GM23248 (cell line): ENCODE measurements around the gene TTLL5.

ENCODE experiments used
- EZH2 ChIP-seq: fragments of 200-600 bp; sonication (generic); IDR thresholded peaks from 2 replicates; pipeline ENCODE4 v1.6.1; 2018; ENCODE audit warnings: antibody characterized with exemption, mild to moderate bottlenecking; ENCODE audit not compliant: insufficient read depth, poor library complexity, severe bottlenecking
- EZH2phosphoT487 ChIP-seq: fragments of 200-600 bp; sonication (generic); IDR thresholded peaks from 2 replicates; pipeline ENCODE4 v1.6.1; 2018; ENCODE audit warnings: antibody characterized with exemption, moderate library complexity, mild to moderate bottlenecking, low read depth; ENCODE audit not compliant: insufficient read depth

GRCh38 chr14:75660238-75660629 lies 812 bp upstream of the TTLL5 start:
- no peak for TF ChIP-seq EZH2
- no peak for TF ChIP-seq EZH2phosphoT487
